HFFc6 (cell line): Measurements from ENCODE around the gene HIGD1C. TPM values are rescaled to one million over a fixed set of nuclear protein-coding genes. Genes with fewer than 3 reads are reported as not detected.
"Not testable (repeated sequence)": the region's sequence is repeated elsewhere in the genome, so short reads cannot be mapped to it uniquely, and the experiment has no call there.

Experiments used
- DNase-seq: peaks from one replicate; pipeline ENCODE4 v3.0.0-alpha.2; 2018
- H3K27ac Mint-ChIP-seq: 2 replicates; pipeline ENCODE4 v1.8.0; 2020; ENCODE audit warnings: mild to moderate bottlenecking, mixed read lengths
- H3K27me3 Mint-ChIP-seq: 2 replicates; pipeline ENCODE4 v1.8.0; 2021; ENCODE audit warnings: mild to moderate bottlenecking, moderate library complexity, mixed read lengths; ENCODE audit not compliant: insufficient read depth
- H3K36me3 Mint-ChIP-seq: 2 replicates; pipeline ENCODE4 v1.8.0; 2021; ENCODE audit warnings: low read depth, mixed read lengths
- H3K4me1 Mint-ChIP-seq: 2 replicates; pipeline ENCODE4 v1.8.0; 2020; ENCODE audit warnings: low read depth, mixed read lengths
- H3K4me3 Mint-ChIP-seq: 2 replicates; pipeline ENCODE4 v1.8.0; 2020; ENCODE audit warnings: mild to moderate bottlenecking, moderate library complexity, mixed read lengths
- H3K9me3 Mint-ChIP-seq: 2 replicates; pipeline ENCODE4 v1.8.0; 2020; ENCODE audit warnings: mild to moderate bottlenecking, mixed read lengths
- CTCF ChIP-seq: fragments of 200-600 bp; sonication (generic); IDR thresholded peaks from 2 replicates; pipeline ENCODE4 v1.5.0; 2021; ENCODE audit warnings: antibody characterized with exemption, mild to moderate bottlenecking
- total RNA-seq, 6 experiments: library from RNA; stranded (reverse); fragmentation: NEBNext Ultra II Directional; extraction: Animal tissue kit (Norgen Biotek cat#: 25700); gene quantifications; 2 replicates in 1 of 6; 3 replicates in 5 of 6; pipeline ENCODE4 v1.2.3, GENCODE V29; 2021

Gene HIGD1C
- total RNA-seq, 6 experiments from 2014 or later = not detected

GRCh38 chr12:50925342-50925651 lies 27.0 kb upstream of the HIGD1C start:
- no peak for TF ChIP-seq CTCF
- H3K9me3 Mint-ChIP-seq = no peaks in the 10 kb centered on the region
- DNase-seq = no peak
- H3K4me3 Mint-ChIP-seq = peak overlapping the region; percentile 84
- H3K4me1 Mint-ChIP-seq = peaks cover 47% of the 10 kb centered on the region
- no peak overlapping the region for H3K27ac Mint-ChIP-seq
- no peaks in the 10 kb centered on the region for H3K27me3 Mint-ChIP-seq
- H3K36me3 Mint-ChIP-seq = no peaks in the 10 kb centered on the region

GRCh38 chr12:50925920-50926319 lies 26.4 kb upstream of the HIGD1C start:
- peak overlapping the region; percentile 84; the same call in 1 of the 2 replicates for H3K4me3 Mint-ChIP-seq

GRCh38 chr12:50926415-50926814 lies 25.9 kb upstream of the HIGD1C start:
- Mint-ChIP-seq H3K4me3 (peak overlapping the region; percentile 44; the same call in 1 of the 2 replicates), H3K36me3 (no peaks in the 10 kb centered on the region), H3K27me3 (no peaks in the 10 kb centered on the region), H3K4me1 (peaks cover 47% of the 10 kb centered on the region), H3K9me3 (no peaks in the 10 kb centered on the region), H3K27ac (no peak overlapping the region)
- TF ChIP-seq CTCF = no peak
- no peak for DNase-seq

More at GRCh38 chr12:50925920-50926319, 26.4 kb upstream of the HIGD1C start:
- Mint-ChIP-seq H3K9me3 (no peaks in the 10 kb centered on the region), H3K4me1 (peaks cover 47% of the 10 kb centered on the region), H3K27me3 (no peaks in the 10 kb centered on the region), H3K36me3 (no peaks in the 10 kb centered on the region), H3K27ac (no peak overlapping the region)
- DNase-seq = no peak
- TF ChIP-seq CTCF = no peak

- not testable (repeated sequence) for H3K27me3 Mint-ChIP-seq, DNase-seq, H3K9me3 Mint-ChIP-seq, H3K36me3 Mint-ChIP-seq, H3K4me3 Mint-ChIP-seq, H3K27ac Mint-ChIP-seq
- peaks cover 47% of the 10 kb centered on the region for H3K4me1 Mint-ChIP-seq
These were observed 25.4 kb upstream of the HIGD1C start for GRCh38 chr12:50926932-50927331.

GRCh38 chr12:50927356-50927755 lies 25.0 kb upstream of the HIGD1C start:
- TF ChIP-seq CTCF = no peak
- peaks cover 44% of the 10 kb centered on the region for H3K4me1 Mint-ChIP-seq
- no peak for DNase-seq
- H3K4me3 Mint-ChIP-seq = no peak overlapping the region; the same call in 1 of the 2 replicates
- H3K27me3 Mint-ChIP-seq = no peaks in the 10 kb centered on the region
- H3K27ac Mint-ChIP-seq = no peak overlapping the region
- no peaks in the 10 kb centered on the region for H3K9me3 Mint-ChIP-seq
- H3K36me3 Mint-ChIP-seq = no peaks in the 10 kb centered on the region

GRCh38 chr12:50927766-50928224 lies 24.5 kb upstream of the HIGD1C start:
- peaks cover 40% of the 10 kb centered on the region for H3K4me1 Mint-ChIP-seq
- no peak for DNase-seq
- H3K9me3 Mint-ChIP-seq = no peaks in the 10 kb centered on the region
- H3K4me3 Mint-ChIP-seq = no peak overlapping the region
- H3K27me3 Mint-ChIP-seq = no peaks in the 10 kb centered on the region
- H3K27ac Mint-ChIP-seq = no peak overlapping the region
- H3K36me3 Mint-ChIP-seq = no peaks in the 10 kb centered on the region
- no peak for TF ChIP-seq CTCF
